Testis (tissue), 2 donors: ENCODE measurements around the gene CRYM.

Experiments used
- POLR2A ChIP-seq: fragments of 450-650 bp; IDR thresholded peaks from one replicate; pipeline ENCODE4 v1.6.1; 2017; ENCODE audit warnings: antibody characterized with exemption, mild to moderate bottlenecking, moderate library complexity
- TF ChIP-seq, protein P1 (sequence below), 3 experiments: fragments of 450-650 bp in 2 of 3; fragments of 200-600 bp in 1 of 3; sonication (generic) in 1 of 3; IDR thresholded peaks; one replicate each; pipeline ENCODE4 v1.5.1; 2016 to 2019; ENCODE audit warnings: antibody characterized with exemption in 3 of 3, mild to moderate bottlenecking in 2 of 3, moderate library complexity in 1 of 3

DNA sequence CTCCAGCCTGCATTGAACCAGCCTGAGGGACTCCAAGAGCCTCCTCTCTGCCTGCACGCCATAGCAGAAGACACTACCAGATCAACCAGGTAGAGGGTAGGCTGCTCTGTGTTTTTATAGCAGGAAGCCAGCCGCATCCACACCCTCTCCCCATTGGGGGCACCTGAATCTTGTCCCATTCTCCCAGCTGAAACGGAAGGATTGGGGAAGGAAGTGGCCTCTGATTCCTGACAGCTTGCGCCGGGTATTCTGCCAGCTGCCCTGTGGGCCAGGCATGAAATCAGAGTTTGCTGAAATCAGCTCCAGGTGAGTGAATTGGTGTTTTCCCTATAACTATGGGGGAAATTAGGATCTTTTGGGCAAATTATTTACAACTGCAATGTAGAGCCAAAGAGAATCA is 66.6 kb downstream of the CRYM start, which contains the start of gene ZP2:
- TF ChIP-seq, protein P1, sequence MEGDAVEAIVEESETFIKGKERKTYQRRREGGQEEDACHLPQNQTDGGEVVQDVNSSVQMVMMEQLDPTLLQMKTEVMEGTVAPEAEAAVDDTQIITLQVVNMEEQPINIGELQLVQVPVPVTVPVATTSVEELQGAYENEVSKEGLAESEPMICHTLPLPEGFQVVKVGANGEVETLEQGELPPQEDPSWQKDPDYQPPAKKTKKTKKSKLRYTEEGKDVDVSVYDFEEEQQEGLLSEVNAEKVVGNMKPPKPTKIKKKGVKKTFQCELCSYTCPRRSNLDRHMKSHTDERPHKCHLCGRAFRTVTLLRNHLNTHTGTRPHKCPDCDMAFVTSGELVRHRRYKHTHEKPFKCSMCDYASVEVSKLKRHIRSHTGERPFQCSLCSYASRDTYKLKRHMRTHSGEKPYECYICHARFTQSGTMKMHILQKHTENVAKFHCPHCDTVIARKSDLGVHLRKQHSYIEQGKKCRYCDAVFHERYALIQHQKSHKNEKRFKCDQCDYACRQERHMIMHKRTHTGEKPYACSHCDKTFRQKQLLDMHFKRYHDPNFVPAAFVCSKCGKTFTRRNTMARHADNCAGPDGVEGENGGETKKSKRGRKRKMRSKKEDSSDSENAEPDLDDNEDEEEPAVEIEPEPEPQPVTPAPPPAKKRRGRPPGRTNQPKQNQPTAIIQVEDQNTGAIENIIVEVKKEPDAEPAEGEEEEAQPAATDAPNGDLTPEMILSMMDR (IDR thresholded peaks at IDR 0.05), result no peak
- TF ChIP-seq POLR2A, result no peak
